SK-N-SH treated with all-trans-retinoic acid at 6 μM for 48 hours (cell line): ENCODE results near the gene ZCCHC9.

Experiments
- ARNTL ChIP-seq: fragments of 450-650 bp; formaldehyde crosslinking; IDR thresholded peaks from 2 replicates; pipeline ENCODE4 v1.5.0; 2020; ENCODE audit warnings: low read depth, mild to moderate bottlenecking, moderate library complexity, borderline replicate concordance
- CSDC2 ChIP-seq: fragments of 250-450 bp; sonication (Bioruptor Pico); IDR thresholded peaks from 2 replicates; pipeline ENCODE4 v1.5.0; 2020; ENCODE audit warnings: mild to moderate bottlenecking, moderate library complexity
- GLIS3 ChIP-seq: fragments of 250-450 bp; sonication (Bioruptor Pico); IDR thresholded peaks from 2 replicates; pipeline ENCODE4 v1.5.0; 2020; ENCODE audit warnings: mild to moderate bottlenecking, moderate library complexity
- ISL1 ChIP-seq: fragments of 250-450 bp; sonication (Bioruptor Pico); IDR thresholded peaks from 2 replicates; pipeline ENCODE4 v2.1.2; 2022; ENCODE audit warnings: mild to moderate bottlenecking, moderate library complexity
- PPARA ChIP-seq: fragments of 250-450 bp; sonication (Bioruptor Pico); IDR thresholded peaks from 2 replicates; pipeline ENCODE4 v1.5.0; 2020; ENCODE audit warnings: mild to moderate bottlenecking, borderline replicate concordance
- RARB ChIP-seq: fragments of 250-450 bp; sonication (Bioruptor Pico); IDR thresholded peaks from 2 replicates; pipeline ENCODE4 v1.8.0; 2021; ENCODE audit warnings: mild to moderate bottlenecking, moderate library complexity
- ZC3H10 ChIP-seq: fragments of 250-450 bp; sonication (Bioruptor Pico); IDR thresholded peaks from 2 replicates; pipeline ENCODE4 v1.5.1; 2021; ENCODE audit warnings: mild to moderate bottlenecking, moderate library complexity
- ZFP3 ChIP-seq: fragments of 250-450 bp; sonication (Bioruptor Pico); IDR thresholded peaks from 2 replicates; pipeline ENCODE4 v1.5.0; 2020; ENCODE audit warnings: mild to moderate bottlenecking, moderate library complexity
- ZFP30 ChIP-seq: fragments of 450-650 bp; formaldehyde crosslinking; IDR thresholded peaks from 2 replicates; pipeline ENCODE4 v1.5.0; 2022; ENCODE audit warnings: mild to moderate bottlenecking, moderate library complexity
- ZNF70 ChIP-seq: fragments of 450-650 bp; formaldehyde crosslinking; IDR thresholded peaks from 2 replicates; pipeline ENCODE4 v1.5.0; 2020; ENCODE audit warnings: mild to moderate bottlenecking, moderate library complexity
- ZNF8 ChIP-seq: fragments of 450-650 bp; formaldehyde crosslinking; IDR thresholded peaks from 2 replicates; pipeline ENCODE4 v1.5.0; 2020; ENCODE audit warnings: mild to moderate bottlenecking, moderate library complexity
- TF ChIP-seq, protein P1 (sequence below): fragments of 250-450 bp; sonication (Bioruptor Pico); IDR thresholded peaks from 2 replicates; pipeline ENCODE4 v1.5.1; 2021; ENCODE audit warnings: mild to moderate bottlenecking, moderate library complexity
- TF ChIP-seq, protein P2 (sequence below): fragments of 250-450 bp; sonication (Bioruptor Pico); IDR thresholded peaks from 2 replicates; pipeline ENCODE4 v1.8.0; 2020; ENCODE audit warnings: mild to moderate bottlenecking, moderate library complexity, borderline replicate concordance

DNA sequence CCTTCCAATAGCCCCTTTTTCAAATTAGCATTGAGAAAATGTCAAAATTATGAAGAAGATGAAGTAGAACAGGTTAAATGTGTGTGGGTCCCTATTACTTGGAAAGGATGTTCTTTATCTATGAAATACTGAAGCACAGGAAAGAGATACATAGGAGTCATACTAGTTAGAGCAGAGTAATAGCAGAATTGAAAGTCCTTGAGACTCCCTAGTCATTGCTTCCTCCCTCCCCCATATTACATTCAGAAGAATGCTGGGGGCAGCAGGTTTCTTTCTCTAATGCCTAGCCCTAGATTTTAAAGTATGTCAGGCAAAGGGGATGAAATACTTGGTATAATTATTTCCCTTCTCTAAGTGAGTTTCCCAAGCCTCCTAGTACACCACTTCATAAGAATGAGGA lies 4.4 kb downstream of the ZCCHC9 start:
- TF ChIP-seq CSDC2 (no peak), ARNTL (CRISPR knock-in tag) (no peak), ZFP30 (no peak), GLIS3 (CRISPR knock-in tag) (no peak), ZNF70 (CRISPR knock-in tag) (no peak), PPARA (CRISPR knock-in tag) (no peak), ISL1 (CRISPR knock-in tag) (no peak), RARB (no peak), ZFP3 (no peak), ZC3H10 (CRISPR knock-in tag) (no peak), ZNF8 (no peak)
- TF ChIP-seq, protein P1, sequence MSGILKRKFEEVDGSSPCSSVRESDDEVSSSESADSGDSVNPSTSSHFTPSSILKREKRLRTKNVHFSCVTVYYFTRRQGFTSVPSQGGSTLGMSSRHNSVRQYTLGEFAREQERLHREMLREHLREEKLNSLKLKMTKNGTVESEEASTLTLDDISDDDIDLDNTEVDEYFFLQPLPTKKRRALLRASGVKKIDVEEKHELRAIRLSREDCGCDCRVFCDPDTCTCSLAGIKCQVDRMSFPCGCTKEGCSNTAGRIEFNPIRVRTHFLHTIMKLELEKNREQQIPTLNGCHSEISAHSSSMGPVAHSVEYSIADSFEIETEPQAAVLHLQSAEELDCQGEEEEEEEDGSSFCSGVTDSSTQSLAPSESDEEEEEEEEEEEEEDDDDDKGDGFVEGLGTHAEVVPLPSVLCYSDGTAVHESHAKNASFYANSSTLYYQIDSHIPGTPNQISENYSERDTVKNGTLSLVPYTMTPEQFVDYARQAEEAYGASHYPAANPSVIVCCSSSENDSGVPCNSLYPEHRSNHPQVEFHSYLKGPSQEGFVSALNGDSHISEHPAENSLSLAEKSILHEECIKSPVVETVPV: no peak
- TF ChIP-seq, protein P2, sequence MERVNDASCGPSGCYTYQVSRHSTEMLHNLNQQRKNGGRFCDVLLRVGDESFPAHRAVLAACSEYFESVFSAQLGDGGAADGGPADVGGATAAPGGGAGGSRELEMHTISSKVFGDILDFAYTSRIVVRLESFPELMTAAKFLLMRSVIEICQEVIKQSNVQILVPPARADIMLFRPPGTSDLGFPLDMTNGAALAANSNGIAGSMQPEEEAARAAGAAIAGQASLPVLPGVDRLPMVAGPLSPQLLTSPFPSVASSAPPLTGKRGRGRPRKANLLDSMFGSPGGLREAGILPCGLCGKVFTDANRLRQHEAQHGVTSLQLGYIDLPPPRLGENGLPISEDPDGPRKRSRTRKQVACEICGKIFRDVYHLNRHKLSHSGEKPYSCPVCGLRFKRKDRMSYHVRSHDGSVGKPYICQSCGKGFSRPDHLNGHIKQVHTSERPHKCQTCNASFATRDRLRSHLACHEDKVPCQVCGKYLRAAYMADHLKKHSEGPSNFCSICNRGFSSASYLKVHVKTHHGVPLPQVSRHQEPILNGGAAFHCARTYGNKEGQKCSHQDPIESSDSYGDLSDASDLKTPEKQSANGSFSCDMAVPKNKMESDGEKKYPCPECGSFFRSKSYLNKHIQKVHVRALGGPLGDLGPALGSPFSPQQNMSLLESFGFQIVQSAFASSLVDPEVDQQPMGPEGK (CRISPR knock-in tag): no peak
